ENCODE results near the gene KDM2B.

DNA sequence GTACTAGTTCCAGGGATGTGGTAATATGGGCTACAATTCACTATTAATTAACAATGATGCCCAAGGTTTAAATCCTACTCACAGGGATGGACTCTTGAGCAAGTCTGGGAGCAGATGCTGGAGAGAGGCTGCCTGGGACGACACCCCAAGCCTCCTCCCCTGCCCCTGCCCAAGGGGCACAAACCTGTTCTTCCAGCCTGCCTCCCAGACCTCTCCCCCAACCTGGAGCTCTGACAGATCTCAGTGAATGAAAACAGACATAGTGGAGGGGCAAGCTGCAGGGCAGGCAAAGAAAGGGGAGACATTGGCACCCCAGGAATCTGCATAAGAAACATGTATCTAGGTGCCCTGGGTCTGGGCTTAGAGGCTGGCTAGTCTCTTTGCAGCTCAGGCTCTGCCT is 5.8 kb downstream of the KDM2B start:
- TF ChIP-seq FOXP2 (optimal IDR thresholded peaks at IDR 0.05; ENCODE audit: control extremely low read depth, extremely low read length, insufficient read depth), result no peak
- TF ChIP-seq EZH2 (IDR thresholded peaks at IDR 0.05), result no peak
- TF ChIP-seq POLR2AphosphoS5 (IDR thresholded peaks at IDR 0.05; ENCODE audit: borderline replicate concordance, low read depth, low read length), result no peak

All from SK-N-MC (cell line).